Breast epithelium (tissue), 4 donors: ENCODE results near the gene CDKN2B-AS1. TPM values are rescaled to one million over a fixed set of nuclear protein-coding genes. Genes with fewer than 3 reads are reported as not detected.

Source experiments
- DNase-seq, 2 donors: peaks; one replicate each; pipeline ENCODE4 v3.0.0-alpha.2; 2019; ENCODE audit warnings: low spot score in 2 of 2
- H3K27ac ChIP-seq, 2 donors: fragments of 200-600 bp; sonication (generic) in 1 of 2; one replicate each; pipeline ENCODE4 v1.5.1; 2016 to 2019; ENCODE audit warnings: mild to moderate bottlenecking in 1 of 2
- H3K27me3 ChIP-seq, 2 donors: fragments of 200-600 bp; sonication (generic) in 1 of 2; one replicate each; pipeline versions ENCODE4 v1.5.1 to v1.6.0; 2017 to 2019; ENCODE audit warnings: control low read depth in 1 of 2, mild to moderate bottlenecking in 1 of 2
- H3K36me3 ChIP-seq: fragments of 200-600 bp; one replicate; pipeline ENCODE4 v1.5.1; 2019
- H3K4me1 ChIP-seq, 2 donors: fragments of 200-600 bp; sonication (generic); one replicate each; pipeline ENCODE4 v1.5.1; 2016 to 2019; ENCODE audit warnings: control low read depth in 1 of 2
- H3K4me3 ChIP-seq, 3 donors: fragments of 200-600 bp; sonication (generic); 1 replicate in 2 of 3; 2 replicates in 1 of 3; pipeline ENCODE4 v1.5.1; 2016 to 2019; ENCODE audit warnings: mild to moderate bottlenecking in 3 of 3, moderate library complexity in 2 of 3
- H3K9me3 ChIP-seq, 2 donors: fragments of 200-600 bp; sonication (generic) in 1 of 2; one replicate each; pipeline ENCODE4 v1.5.1; 2016 to 2019; ENCODE audit warnings: control low read depth in 1 of 2
- CTCF ChIP-seq, 3 donors: fragments of 450-650 bp; IDR thresholded peaks; one replicate each; pipeline ENCODE4 v1.5.1; 2016 to 2017; ENCODE audit warnings: antibody characterized with exemption in 3 of 3, mild to moderate bottlenecking in 3 of 3, moderate library complexity in 3 of 3
- POLR2A ChIP-seq: fragments of 450-650 bp; IDR thresholded peaks from one replicate; pipeline ENCODE4 v1.6.1; 2016; ENCODE audit warnings: antibody characterized with exemption, mild to moderate bottlenecking, moderate library complexity
- POLR2AphosphoS5 ChIP-seq, 3 donors: sonication (generic); formaldehyde crosslinking; IDR thresholded peaks; one replicate each; pipeline ENCODE4 v1.6.1; 2017; ENCODE audit warnings: antibody characterized with exemption in 3 of 3
- intact Hi-C: fragments of 100-400 bp; cut with DNase I; formaldehyde crosslinking; loops from one replicate; pipeline ENCODE4 v1.15.1; 2023; ENCODE audit warnings: low total_unique reads
- total RNA-seq, 3 donors: library from RNA; depleted of rRNA; stranded (reverse); fragments of >200 nt; gene quantifications; one replicate each; pipeline ENCODE4 v1.1.0, GENCODE V29; 2016

Gene CDKN2B-AS1
- total RNA-seq, 3 donors from 2014 or later: 1.3 to 4.6 (median 3.2) TPM

- peaks cover 0 to 28% of the 10 kb centered on the region in 2 donors for H3K27me3 ChIP-seq
- TF ChIP-seq CTCF (IDR thresholded peaks at IDR 0.05): no peak
- TF ChIP-seq POLR2AphosphoS5 (IDR thresholded peaks at IDR 0.05): no peak
- TF ChIP-seq POLR2A: no peak
- H3K9me3 ChIP-seq: no peaks in the 10 kb centered on the region
- H3K4me3 ChIP-seq: no peak overlapping the region
- intact Hi-C loops: no loop called here
- H3K36me3 ChIP-seq: no peaks in the 10 kb centered on the region
- no peaks in the 10 kb centered on the region for H3K4me1 ChIP-seq
- H3K27ac ChIP-seq: no peak overlapping the region
- DNase-seq: no peak
Measured at GRCh38 chr9:21991072-21991959, 3.3 kb upstream of the CDKN2B-AS1 start.

GRCh38 chr9:21993007-21993406 lies 1.6 kb upstream of the CDKN2B-AS1 start:
- Histone ChIP-seq H3K27me3 (peaks cover 0 to 28% of the 10 kb centered on the region in 2 donors), H3K36me3 (no peaks in the 10 kb centered on the region), H3K27ac (no peak overlapping the region), H3K4me1 (no peaks in the 10 kb centered on the region), H3K9me3 (no peaks in the 10 kb centered on the region), H3K4me3 (peak overlapping the region in 2 of 3 donors; percentile 78 to 80)
- intact Hi-C loops: no loop called here
- TF ChIP-seq CTCF (IDR thresholded peaks at IDR 0.05) (no peak), POLR2AphosphoS5 (IDR thresholded peaks at IDR 0.05) (no peak), POLR2A (no peak)
- DNase-seq: no peak

- peak within 1 kb of the TSS; percentile 56 to 81 for H3K27ac ChIP-seq
- DNase-seq: no peak
- H3K36me3 ChIP-seq: no peaks in the 10 kb centered on the region
- TF ChIP-seq CTCF (IDR thresholded peaks at IDR 0.05) (no peak), POLR2A (no peak), POLR2AphosphoS5 (IDR thresholded peaks at IDR 0.05) (no peak)
- peak within 1 kb of the TSS; percentile 78 to 92 (median 80) for H3K4me3 ChIP-seq
- no peaks in the 10 kb centered on the region for H3K4me1 ChIP-seq
- no peaks in the 10 kb centered on the region for H3K9me3 ChIP-seq
- intact Hi-C loops: no loop called here
- peaks cover 0 to 27% of the 10 kb centered on the region in 2 donors for H3K27me3 ChIP-seq
Measured at GRCh38 chr9:21993893-21994555, 567 bp upstream of the CDKN2B-AS1 start, which contains the start of gene CDKN2A. TSS of gene CDKN2A (minus strand) at chr9:21994392.

- Histone ChIP-seq H3K27me3 (peaks cover 0 to 16% of the 10 kb centered on the region in 2 donors), H3K27ac (peak overlapping the region; percentile 56 to 81), H3K9me3 (no peaks in the 10 kb centered on the region), H3K36me3 (no peaks in the 10 kb centered on the region), H3K4me3 (peak overlapping the region; percentile 78 to 92 (median 80)), H3K4me1 (no peaks in the 10 kb centered on the region)
- intact Hi-C loops: no loop called here
- DNase-seq: peak in 1 of 2 donors; percentile 37
- TF ChIP-seq POLR2AphosphoS5 (IDR thresholded peaks at IDR 0.05) (peak in 1 of 3 donors; percentile 32), POLR2A (no peak), CTCF (IDR thresholded peaks at IDR 0.05) (peak in 1 of 3 donors; percentile 16)
Measured at GRCh38 chr9:21995006-21995665, 545 bp downstream of the CDKN2B-AS1 start.
